Measurements from ENCODE around the gene METTL23.
A peak's percentile ranks its signal among the peaks of the same experiment; 100 is the strongest.
"Not testable (repeated sequence)": the region's sequence is repeated elsewhere in the genome, so short reads cannot be mapped to it uniquely, and the experiment has no call there.

Gene METTL23

DNA sequence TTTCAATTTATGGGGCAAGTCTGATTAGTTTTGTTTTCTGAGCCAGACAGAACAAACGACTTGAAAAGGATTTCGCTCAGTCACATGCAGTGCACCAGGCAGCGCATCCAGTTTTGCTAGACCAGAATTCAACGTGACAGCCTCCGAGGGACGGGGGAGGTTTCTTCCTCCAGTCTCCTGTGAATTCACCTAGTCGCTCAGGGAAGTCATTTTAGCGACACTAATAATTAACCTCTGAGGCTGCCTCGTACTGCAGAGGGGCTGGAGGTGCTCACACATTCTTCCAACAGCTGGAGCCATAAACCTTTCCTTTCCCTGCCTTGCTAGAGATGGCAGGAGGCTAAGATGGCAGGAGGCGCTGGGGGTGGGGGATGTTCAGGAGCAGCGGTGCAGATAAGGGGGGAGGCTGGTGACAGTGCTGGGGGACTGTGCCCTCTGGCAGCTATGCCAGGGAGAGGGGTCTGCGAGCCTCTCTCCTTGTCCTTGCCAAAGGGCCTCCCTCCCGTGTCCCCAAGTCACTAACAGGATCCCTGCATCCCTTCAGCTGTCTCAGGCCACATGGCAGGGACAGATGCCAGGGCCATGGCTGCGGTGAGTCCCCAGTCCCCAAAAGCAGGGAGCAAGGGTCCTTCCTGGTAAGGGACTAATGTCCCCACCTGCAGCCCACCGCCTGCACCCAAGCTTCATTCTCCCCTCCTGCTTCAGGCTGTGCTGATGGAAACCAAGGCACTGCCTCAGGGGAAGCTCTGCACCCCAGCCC, 39.9 kb upstream of the METTL23 start:
- no peaks in the 10 kb centered on the region for H3K27me3 ChIP-seq (ENCODE audit: control insufficient read depth, insufficient read depth, low read length)
- H3K27ac ChIP-seq (ENCODE audit: low read depth, low read length) = peak overlapping the region; percentile 95
- peaks cover 70% of the 10 kb centered on the region for H3K4me1 ChIP-seq (ENCODE audit: control insufficient read depth, insufficient read depth, low read length)
- no peak overlapping the region for H3K9ac ChIP-seq (ENCODE audit: low read length)
- peaks cover 5% of the 10 kb centered on the region for H3K36me3 ChIP-seq (ENCODE audit: control insufficient read depth, insufficient read depth, low read length)
- H3K4me3 ChIP-seq (ENCODE audit: low read length) = peak overlapping the region; percentile 8

- H3K9ac ChIP-seq (ENCODE audit: low read length) = no peak overlapping the region
- peak overlapping the region; percentile 26 for H3K4me3 ChIP-seq (ENCODE audit: low read length)
- H3K36me3 ChIP-seq (ENCODE audit: control insufficient read depth, insufficient read depth, low read length) = peaks cover 5% of the 10 kb centered on the region
- H3K4me1 ChIP-seq (ENCODE audit: control insufficient read depth, insufficient read depth, low read length) = peaks cover 65% of the 10 kb centered on the region
- H3K27ac ChIP-seq (ENCODE audit: low read depth, low read length) = peak overlapping the region; percentile 95
- no peaks in the 10 kb centered on the region for H3K27me3 ChIP-seq (ENCODE audit: control insufficient read depth, insufficient read depth, low read length)
Measured at GRCh38 chr17:76687298-76688164, 39.1 kb upstream of the METTL23 start.

DNA sequence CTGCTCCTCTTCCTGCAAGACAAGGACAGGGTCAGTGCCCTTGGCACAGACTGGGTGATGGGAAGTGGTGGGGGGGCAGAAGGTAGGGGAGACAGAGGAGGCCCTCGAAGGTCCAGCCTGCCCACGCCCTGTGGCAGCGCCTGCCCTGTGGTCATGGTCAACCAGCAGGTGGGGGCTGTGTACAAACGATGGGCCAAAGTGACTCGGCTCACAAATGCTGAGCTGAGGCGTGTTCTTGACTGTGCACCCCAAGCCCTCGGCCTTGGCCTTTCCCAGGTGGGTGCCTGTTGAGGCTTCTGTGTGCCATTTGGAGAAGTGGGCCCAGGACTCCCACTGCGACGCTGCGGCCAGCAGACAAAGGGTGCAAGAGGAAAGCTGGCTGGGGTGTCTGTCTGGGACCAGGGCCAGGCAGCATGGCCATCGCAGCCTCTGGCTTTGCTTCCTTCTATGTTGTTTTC, 38.4 kb upstream of the METTL23 start:
- no peak overlapping the region for H3K9ac ChIP-seq (ENCODE audit: low read length)

GRCh38 chr17:76689859-76690258, 36.8 kb upstream of the METTL23 start:
- H3K27ac ChIP-seq (ENCODE audit: low read depth, low read length) = peak overlapping the region; percentile 95
- H3K4me1 ChIP-seq (ENCODE audit: control insufficient read depth, insufficient read depth, low read length) = peaks cover 51% of the 10 kb centered on the region
- H3K27me3 ChIP-seq (ENCODE audit: control insufficient read depth, insufficient read depth, low read length) = no peaks in the 10 kb centered on the region
- no peak overlapping the region for H3K9ac ChIP-seq (ENCODE audit: low read length)
- H3K4me3 ChIP-seq (ENCODE audit: low read length) = no peak overlapping the region
- H3K36me3 ChIP-seq (ENCODE audit: control insufficient read depth, insufficient read depth, low read length) = no peaks in the 10 kb centered on the region

More for the DNA sequence above, 38.4 kb upstream of the METTL23 start:
- H3K27me3 ChIP-seq (ENCODE audit: control insufficient read depth, insufficient read depth, low read length) = no peaks in the 10 kb centered on the region
- peak overlapping the region; percentile 95 for H3K27ac ChIP-seq (ENCODE audit: low read depth, low read length)
- H3K36me3 ChIP-seq (ENCODE audit: control insufficient read depth, insufficient read depth, low read length) = peaks cover 4% of the 10 kb centered on the region
- peaks cover 59% of the 10 kb centered on the region for H3K4me1 ChIP-seq (ENCODE audit: control insufficient read depth, insufficient read depth, low read length)
- peak overlapping the region; percentile 26 for H3K4me3 ChIP-seq (ENCODE audit: low read length)

GRCh38 chr17:76690596-76691280, 35.9 kb upstream of the METTL23 start:
- Histone ChIP-seq H3K4me3 (ENCODE audit: low read length) (no peak overlapping the region), H3K9ac (ENCODE audit: low read length) (no peak overlapping the region), H3K27me3 (ENCODE audit: control insufficient read depth, insufficient read depth, low read length) (no peaks in the 10 kb centered on the region), H3K27ac (ENCODE audit: low read depth, low read length) (peak overlapping the region; percentile 58), H3K4me1 (ENCODE audit: control insufficient read depth, insufficient read depth, low read length) (peaks cover 56% of the 10 kb centered on the region), H3K36me3 (ENCODE audit: control insufficient read depth, insufficient read depth, low read length) (no peaks in the 10 kb centered on the region)

- H3K27me3 ChIP-seq (ENCODE audit: control insufficient read depth, insufficient read depth, low read length) = no peaks in the 10 kb centered on the region
- H3K27ac ChIP-seq (ENCODE audit: low read depth, low read length) = peak overlapping the region; percentile 58
- H3K36me3 ChIP-seq (ENCODE audit: control insufficient read depth, insufficient read depth, low read length) = no peaks in the 10 kb centered on the region
- no peak overlapping the region for H3K9ac ChIP-seq (ENCODE audit: low read length)
- H3K4me1 ChIP-seq (ENCODE audit: control insufficient read depth, insufficient read depth, low read length) = peaks cover 52% of the 10 kb centered on the region
- no peak overlapping the region for H3K4me3 ChIP-seq (ENCODE audit: low read length)
Measured at GRCh38 chr17:76691379-76692191, 35.1 kb upstream of the METTL23 start.

DNA sequence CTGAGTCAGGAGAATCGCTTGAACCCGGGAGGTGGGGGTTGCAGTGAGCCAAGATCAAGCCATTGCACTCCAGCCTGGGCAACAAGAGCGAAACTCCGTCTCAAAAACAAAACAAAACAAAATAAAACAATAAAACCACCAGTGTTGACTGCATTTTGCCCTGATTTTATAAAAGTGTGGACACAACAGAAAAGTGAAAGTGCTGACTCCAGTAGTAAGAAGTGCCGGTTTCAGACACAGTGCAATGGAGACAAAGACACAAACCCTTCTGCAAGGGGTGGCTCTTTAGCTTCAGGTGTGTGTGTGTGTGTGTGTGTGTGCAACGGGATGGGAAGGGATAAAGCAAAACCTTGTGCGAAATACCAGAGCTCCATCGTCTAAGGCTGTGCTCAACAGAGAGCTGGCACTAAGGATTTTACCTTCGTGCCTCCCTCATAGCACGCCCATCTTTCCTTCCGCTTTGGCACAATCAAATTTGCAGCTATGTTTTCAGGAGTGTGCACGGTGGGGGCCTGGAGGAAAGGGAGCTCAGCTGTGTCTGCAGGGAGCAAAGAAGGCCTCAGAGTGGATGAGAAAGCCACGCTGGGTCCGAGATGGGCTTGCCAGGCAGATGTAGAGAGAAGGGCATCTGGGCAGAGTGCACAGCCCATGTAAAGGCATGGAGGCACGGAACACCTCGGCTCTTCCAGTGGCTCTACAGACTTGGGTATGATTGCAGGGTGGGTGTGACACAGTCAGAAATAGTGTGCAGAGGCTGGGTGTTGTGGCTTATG, 31.4 kb upstream of the METTL23 start:
- Histone ChIP-seq H3K9ac (ENCODE audit: low read length) (peak overlapping the region; percentile 21), H3K4me3 (ENCODE audit: low read length) (peak overlapping the region; percentile 33), H3K36me3 (ENCODE audit: control insufficient read depth, insufficient read depth, low read length) (no peaks in the 10 kb centered on the region), H3K27ac (ENCODE audit: low read depth, low read length) (peak overlapping the region; percentile 77), H3K27me3 (ENCODE audit: control insufficient read depth, insufficient read depth, low read length) (no peaks in the 10 kb centered on the region), H3K4me1 (ENCODE audit: control insufficient read depth, insufficient read depth, low read length) (peaks cover 52% of the 10 kb centered on the region)

DNA sequence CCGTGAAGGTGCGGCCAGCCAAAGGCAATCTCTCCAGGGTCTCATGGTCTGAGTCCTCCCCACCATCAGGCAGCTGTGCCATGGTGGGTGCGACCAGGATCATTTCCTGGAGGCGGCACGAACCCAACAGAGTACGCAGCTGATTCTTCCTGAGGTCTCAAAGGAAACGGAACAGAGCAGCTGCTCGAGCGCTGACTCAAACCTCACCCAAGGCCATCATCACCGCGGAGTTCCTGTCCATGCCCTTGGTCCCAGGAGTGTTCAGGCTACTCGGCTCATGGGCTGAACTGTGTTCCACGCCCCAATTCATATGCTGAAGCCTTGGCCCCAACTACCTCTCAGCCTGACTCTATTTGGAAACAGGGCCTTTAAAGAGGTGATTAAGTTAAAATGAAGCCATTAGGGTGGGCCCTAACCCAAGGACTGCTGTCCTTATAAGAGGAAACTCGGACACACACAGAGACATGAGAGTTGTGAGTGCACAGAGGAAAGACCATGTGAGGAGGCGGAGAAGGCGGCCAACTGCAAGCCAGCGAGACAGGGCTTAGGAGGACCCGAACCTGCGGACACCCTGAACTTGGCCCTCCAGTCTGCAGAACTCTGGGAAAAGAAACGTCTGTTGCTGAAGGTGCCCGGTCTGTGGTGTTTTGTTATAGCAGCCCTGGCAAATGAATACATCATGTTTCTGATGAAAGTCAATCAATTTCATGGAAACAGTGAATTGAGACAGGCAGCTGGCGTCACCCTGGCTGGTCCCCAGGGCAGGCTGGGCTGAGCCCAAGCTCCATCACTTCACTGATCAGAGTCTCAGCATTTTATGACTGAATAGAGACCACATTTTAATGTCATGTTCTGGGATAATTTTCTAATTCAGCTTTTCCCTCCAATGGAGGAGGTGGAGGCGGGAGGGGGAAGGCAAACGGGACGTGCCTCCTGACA, 29.6 kb upstream of the METTL23 start:
- no peak overlapping the region for H3K4me3 ChIP-seq (ENCODE audit: low read length)
- H3K4me1 ChIP-seq (ENCODE audit: control insufficient read depth, insufficient read depth, low read length) = peaks cover 56% of the 10 kb centered on the region
- peak overlapping the region; percentile 98 for H3K27ac ChIP-seq (ENCODE audit: low read depth, low read length)
- H3K36me3 ChIP-seq (ENCODE audit: control insufficient read depth, insufficient read depth, low read length) = no peaks in the 10 kb centered on the region
- H3K9ac ChIP-seq (ENCODE audit: low read length) = no peak overlapping the region
- H3K27me3 ChIP-seq (ENCODE audit: control insufficient read depth, insufficient read depth, low read length) = no peaks in the 10 kb centered on the region

- Histone ChIP-seq H3K9ac (ENCODE audit: low read length) (no peak overlapping the region), H3K36me3 (ENCODE audit: control insufficient read depth, insufficient read depth, low read length) (no peaks in the 10 kb centered on the region), H3K4me3 (ENCODE audit: low read length) (peak overlapping the region; percentile 33), H3K27me3 (ENCODE audit: control insufficient read depth, insufficient read depth, low read length) (no peaks in the 10 kb centered on the region), H3K27ac (ENCODE audit: low read depth, low read length) (peak overlapping the region; percentile 98), H3K4me1 (ENCODE audit: control insufficient read depth, insufficient read depth, low read length) (peaks cover 56% of the 10 kb centered on the region)
Measured at GRCh38 chr17:76697702-76698465, 28.8 kb upstream of the METTL23 start.

DNA sequence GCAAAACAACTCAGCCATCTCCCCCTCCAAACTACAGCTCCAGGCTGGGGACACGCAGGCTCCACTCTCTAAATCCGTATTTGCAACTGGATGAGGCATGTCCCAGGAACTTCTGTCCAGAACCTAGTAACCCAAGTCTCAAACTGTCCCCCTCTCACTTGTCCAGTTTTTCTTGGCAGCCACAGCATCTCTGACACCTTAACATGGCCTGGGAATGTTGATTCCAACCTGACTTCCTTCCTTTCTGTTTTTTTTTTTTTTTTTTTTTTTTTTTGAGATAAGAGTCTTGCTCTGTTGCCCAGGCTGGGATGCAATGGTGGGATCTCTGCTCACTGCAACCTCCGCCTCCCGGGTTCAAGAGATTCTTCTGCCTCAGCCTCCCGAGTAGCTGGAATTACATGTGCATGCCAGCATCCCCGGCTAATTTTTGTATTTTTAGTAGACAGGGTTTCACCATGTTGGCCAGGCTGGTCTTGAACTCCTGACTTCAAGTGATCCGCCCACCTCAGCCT, 28.1 kb upstream of the METTL23 start:
- H3K4me3 ChIP-seq (ENCODE audit: low read length); H3K9ac ChIP-seq (ENCODE audit: low read length); H3K27me3 ChIP-seq (ENCODE audit: control insufficient read depth, insufficient read depth, low read length); H3K36me3 ChIP-seq (ENCODE audit: control insufficient read depth, insufficient read depth, low read length): not testable (repeated sequence)
- peaks cover 59% of the 10 kb centered on the region for H3K4me1 ChIP-seq (ENCODE audit: control insufficient read depth, insufficient read depth, low read length)
- peak overlapping the region; percentile 98 for H3K27ac ChIP-seq (ENCODE audit: low read depth, low read length)

Data from rectal smooth muscle tissue (tissue), 1 donor.